Measurements from ENCODE around the gene TOP3B.

TOP3B gene

GRCh38 chr22:21907638-21908522 is 74.7 kb downstream of the TOP3B start:
- no peak overlapping the region for H3K9ac ChIP-seq (ENCODE audit: low read length in 2 of 2)
- no peak overlapping the region for H3K27ac ChIP-seq (ENCODE audit: low read length)
- H3K27me3 ChIP-seq (ENCODE audit: control insufficient read depth in 1 of 2, insufficient read depth in 2 of 2, low read length in 2 of 2), result no peaks in the 10 kb centered on the region
- no peaks in the 10 kb centered on the region for H3K4me1 ChIP-seq (ENCODE audit: control insufficient read depth, insufficient read depth, low read length)
- H3K36me3 ChIP-seq (ENCODE audit: control insufficient read depth in 2 of 2, insufficient read depth in 2 of 2, low read length in 2 of 2), result peaks cover 0 to 4% of the 10 kb centered on the region in 2 donors
- H3K4me3 ChIP-seq (ENCODE audit: low read length in 2 of 2), result no peak overlapping the region
- no peaks in the 10 kb centered on the region for H3K9me3 ChIP-seq (ENCODE audit: control insufficient read depth in 2 of 2, low read length in 2 of 2)

Measured in stomach smooth muscle (tissue), 2 donors.